Measurements from ENCODE around the gene AFAP1L2. TPM values are rescaled to one million over a fixed set of nuclear protein-coding genes. Genes with fewer than 3 reads are reported as not detected.

AFAP1L2 gene
- total and polyA plus RNA-seq, 4 experiments from 2014 or later = 0.50 to 4.3 (median 2.3) TPM

DNA sequence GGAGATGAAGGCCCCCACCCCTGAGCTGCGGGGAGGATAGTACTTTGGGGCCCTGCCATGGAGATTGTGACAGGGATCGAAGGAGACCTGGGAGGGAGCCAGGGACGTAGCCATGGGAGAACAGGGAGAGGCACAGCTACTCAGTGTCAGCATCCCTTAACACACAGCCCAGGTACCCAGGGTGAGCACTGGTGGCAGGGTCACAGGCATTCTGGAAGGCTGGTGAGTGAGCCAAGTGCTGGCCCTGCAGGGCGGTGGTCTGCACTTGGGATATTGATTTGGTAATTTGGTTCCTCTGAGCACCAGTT, 125.5 kb downstream of the AFAP1L2 start:
- Mint-ChIP-seq H3K4me1 (no peaks in the 10 kb centered on the region), H3K9me3 (peaks cover 0 to 3% (median 0%) of the 10 kb centered on the region in 8 donors)
- POLR2A ChIA-PET (ENCODE audit: partially characterized antibody) = no interaction called here

DNA sequence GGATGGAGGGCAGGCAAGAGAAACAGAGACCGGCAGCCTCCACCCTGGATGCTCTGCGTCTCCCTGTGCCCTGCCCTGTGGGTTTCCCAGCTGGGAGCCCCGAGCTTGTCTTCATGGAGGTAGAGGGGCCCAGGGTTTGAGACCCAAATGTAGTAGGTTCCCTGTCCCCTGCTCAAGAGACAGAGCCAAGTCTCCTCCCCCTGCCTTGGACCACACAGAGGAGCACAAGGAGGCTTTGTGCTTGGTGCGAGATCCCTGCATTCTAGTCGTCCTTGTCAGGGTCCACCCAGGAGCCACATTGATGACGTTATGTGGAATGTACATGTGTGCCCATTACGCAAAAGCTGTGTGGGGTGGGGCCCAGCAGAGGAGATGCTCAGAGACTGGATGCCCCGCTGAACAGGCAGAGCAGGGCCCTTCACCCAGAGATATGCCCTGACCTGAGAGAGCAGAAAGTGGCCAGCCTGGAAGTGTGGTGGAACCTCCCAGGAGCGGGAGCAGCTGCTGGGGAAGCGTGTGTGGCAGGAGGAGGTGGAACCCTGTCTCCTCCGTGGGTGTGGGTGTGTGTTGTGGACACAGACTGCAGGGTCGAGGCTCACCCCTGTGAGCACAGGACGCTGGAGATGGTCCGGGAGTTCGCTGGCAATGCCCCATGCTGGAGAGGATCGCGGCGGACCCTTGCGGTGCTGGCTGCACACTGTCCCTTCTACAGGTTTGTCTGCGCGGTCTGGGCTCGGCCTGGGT, 126.0 kb downstream of the AFAP1L2 start:
- H3K36me3 Mint-ChIP-seq = no peaks in the 10 kb centered on the region
- no peak overlapping the region for H3K4me3 Mint-ChIP-seq
- H3K4me1 ChIP-seq (ENCODE audit: insufficient read depth, low read length) = no peaks in the 10 kb centered on the region
- ChIA-PET CTCF (ENCODE audit: partially characterized antibody) (interaction anchor here (1.4 kb wide), 1 partner anchor 25 kb away, joined by 4 read pairs; no protein-coding TSS in a partner anchor), POLR2A (ENCODE audit: partially characterized antibody) (no interaction called here)
- DNase-seq = no peak
- intact Hi-C loops (cut with micrococcal nuclease) = no loop called here
- no peak overlapping the region for H3K4me3 ChIP-seq (ENCODE audit: low read length in 2 of 2)
- no peak overlapping the region for H3K27ac ChIP-seq (ENCODE audit: low read depth, low read length)
- no peaks in the 10 kb centered on the region for H3K27me3 ChIP-seq (ENCODE audit: insufficient read depth, low read length)
- no peaks in the 10 kb centered on the region for H3K9me3 ChIP-seq (ENCODE audit: control insufficient read depth in 1 of 2, low read length in 2 of 2)
- peaks cover 3 to 10% of the 10 kb centered on the region in 2 donors for H3K27me3 Mint-ChIP-seq
- peaks cover 0 to 3% (median 0%) of the 10 kb centered on the region in 8 donors for H3K9me3 Mint-ChIP-seq
- H3K36me3 ChIP-seq (ENCODE audit: insufficient read depth, low read length) = no peaks in the 10 kb centered on the region
- no peaks in the 10 kb centered on the region for H3K4me1 Mint-ChIP-seq
- H3K27ac Mint-ChIP-seq = no peak overlapping the region

More for the DNA sequence above, 125.5 kb downstream of the AFAP1L2 start:
- intact Hi-C loops (cut with micrococcal nuclease) = no loop called here
- Histone ChIP-seq H3K27me3 (ENCODE audit: insufficient read depth, low read length) (no peaks in the 10 kb centered on the region), H3K27ac (ENCODE audit: low read depth, low read length) (no peak overlapping the region), H3K9me3 (ENCODE audit: control insufficient read depth in 1 of 2, low read length in 2 of 2) (no peaks in the 10 kb centered on the region), H3K4me3 (ENCODE audit: low read length in 2 of 2) (no peak overlapping the region), H3K36me3 (ENCODE audit: insufficient read depth, low read length) (no peaks in the 10 kb centered on the region), H3K4me1 (ENCODE audit: insufficient read depth, low read length) (no peaks in the 10 kb centered on the region)
- H3K36me3 Mint-ChIP-seq = no peaks in the 10 kb centered on the region
- DNase-seq = no peak
- H3K4me3 Mint-ChIP-seq = no peak overlapping the region
- peaks cover 3 to 10% of the 10 kb centered on the region in 2 donors for H3K27me3 Mint-ChIP-seq
- H3K27ac Mint-ChIP-seq = no peak overlapping the region
- CTCF ChIA-PET (ENCODE audit: partially characterized antibody) = no interaction called here

- no peaks in the 10 kb centered on the region for H3K4me1 ChIP-seq (ENCODE audit: insufficient read depth, low read length)
- no peaks in the 10 kb centered on the region for H3K4me1 Mint-ChIP-seq
- no peak overlapping the region for H3K27ac ChIP-seq (ENCODE audit: low read depth, low read length)
- H3K27me3 ChIP-seq (ENCODE audit: insufficient read depth, low read length) = no peaks in the 10 kb centered on the region
- H3K36me3 ChIP-seq (ENCODE audit: insufficient read depth, low read length) = no peaks in the 10 kb centered on the region
- no peak overlapping the region for H3K4me3 ChIP-seq (ENCODE audit: low read length in 2 of 2)
- H3K27ac Mint-ChIP-seq = no peak overlapping the region
- CTCF ChIA-PET (ENCODE audit: partially characterized antibody) = no interaction called here
- peaks cover 8 to 10% of the 10 kb centered on the region in 2 donors for H3K27me3 Mint-ChIP-seq
- H3K9me3 Mint-ChIP-seq = peaks cover 0 to 3% (median 0%) of the 10 kb centered on the region in 8 donors
- H3K36me3 Mint-ChIP-seq = no peaks in the 10 kb centered on the region
- DNase-seq = no peak
- intact Hi-C loops (cut with micrococcal nuclease) = no loop called here
- POLR2A ChIA-PET (ENCODE audit: partially characterized antibody) = no interaction called here
- H3K4me3 Mint-ChIP-seq = no peak overlapping the region
- no peaks in the 10 kb centered on the region for H3K9me3 ChIP-seq (ENCODE audit: control insufficient read depth in 1 of 2, low read length in 2 of 2)
Observed at GRCh38 chr10:114276671-114277070, 127.6 kb downstream of the AFAP1L2 start.

GRCh38 chr10:114276066-114276465, 128.2 kb downstream of the AFAP1L2 start:
- ChIA-PET POLR2A (ENCODE audit: partially characterized antibody) (no interaction called here), CTCF (ENCODE audit: partially characterized antibody) (no interaction called here)
- Mint-ChIP-seq H3K27me3 (peaks cover 10% of the 10 kb centered on the region in 2 donors), H3K4me1 (no peaks in the 10 kb centered on the region), H3K36me3 (no peaks in the 10 kb centered on the region), H3K27ac (no peak overlapping the region), H3K9me3 (peaks cover 0 to 3% (median 0%) of the 10 kb centered on the region in 8 donors), H3K4me3 (no peak overlapping the region)
- Histone ChIP-seq H3K36me3 (ENCODE audit: insufficient read depth, low read length) (no peaks in the 10 kb centered on the region), H3K4me1 (ENCODE audit: insufficient read depth, low read length) (no peaks in the 10 kb centered on the region), H3K27me3 (ENCODE audit: insufficient read depth, low read length) (no peaks in the 10 kb centered on the region), H3K4me3 (ENCODE audit: low read length in 2 of 2) (no peak overlapping the region), H3K27ac (ENCODE audit: low read depth, low read length) (no peak overlapping the region), H3K9me3 (ENCODE audit: control insufficient read depth in 1 of 2, low read length in 2 of 2) (no peaks in the 10 kb centered on the region)
- no peak for DNase-seq
- intact Hi-C loops (cut with micrococcal nuclease) = no loop called here

- H3K9me3 ChIP-seq (ENCODE audit: control insufficient read depth in 1 of 2, low read length in 2 of 2) = no peaks in the 10 kb centered on the region
- no peak overlapping the region for H3K27ac ChIP-seq (ENCODE audit: low read depth, low read length)
- DNase-seq = no peak
- POLR2A ChIA-PET (ENCODE audit: partially characterized antibody) = no interaction called here
- no peaks in the 10 kb centered on the region for H3K27me3 ChIP-seq (ENCODE audit: insufficient read depth, low read length)
- no peaks in the 10 kb centered on the region for H3K4me1 ChIP-seq (ENCODE audit: insufficient read depth, low read length)
- Mint-ChIP-seq H3K4me3 (no peak overlapping the region), H3K27ac (no peak overlapping the region), H3K27me3 (peaks cover 10% of the 10 kb centered on the region in 2 donors), H3K4me1 (no peaks in the 10 kb centered on the region), H3K9me3 (peaks cover 0 to 3% (median 0%) of the 10 kb centered on the region in 8 donors), H3K36me3 (no peaks in the 10 kb centered on the region)
- CTCF ChIA-PET (ENCODE audit: partially characterized antibody) = no interaction called here
- intact Hi-C loops (cut with micrococcal nuclease) = no loop called here
- H3K4me3 ChIP-seq (ENCODE audit: low read length in 2 of 2) = no peak overlapping the region
- no peaks in the 10 kb centered on the region for H3K36me3 ChIP-seq (ENCODE audit: insufficient read depth, low read length)
Observed at GRCh38 chr10:114274616-114275453, 129.5 kb downstream of the AFAP1L2 start.

DNA sequence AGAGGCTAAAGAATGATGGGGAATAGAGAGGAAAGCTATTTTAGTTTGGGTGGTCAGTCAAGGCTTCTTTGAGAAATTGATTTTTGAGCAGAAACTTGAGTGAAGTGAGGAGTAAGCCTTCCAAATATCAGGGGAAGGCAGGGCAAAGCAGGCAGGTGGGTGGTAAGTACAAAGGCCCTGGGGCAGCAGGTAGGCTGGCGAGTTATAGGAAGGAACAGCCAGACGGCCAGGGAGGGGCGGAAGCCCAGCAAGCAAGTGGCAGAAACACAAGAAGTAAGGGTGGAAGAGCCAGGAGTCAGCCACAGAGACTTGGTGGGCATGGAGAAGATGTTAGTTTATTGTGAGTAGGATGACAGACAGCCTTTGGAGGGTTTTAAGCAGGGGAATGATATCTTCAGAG, 130.4 kb downstream of the AFAP1L2 start:
- H3K36me3 Mint-ChIP-seq = no peaks in the 10 kb centered on the region
- H3K9me3 ChIP-seq (ENCODE audit: control insufficient read depth in 1 of 2, low read length in 2 of 2) = no peaks in the 10 kb centered on the region
- H3K27me3 Mint-ChIP-seq = peaks cover 12 to 13% of the 10 kb centered on the region in 2 donors
- CTCF ChIA-PET (ENCODE audit: partially characterized antibody) = no interaction called here
- no peak for DNase-seq
- H3K36me3 ChIP-seq (ENCODE audit: insufficient read depth, low read length) = no peaks in the 10 kb centered on the region
- POLR2A ChIA-PET (ENCODE audit: partially characterized antibody) = no interaction called here
- H3K27me3 ChIP-seq (ENCODE audit: insufficient read depth, low read length) = no peaks in the 10 kb centered on the region
- H3K27ac ChIP-seq (ENCODE audit: low read depth, low read length) = no peak overlapping the region
- peaks cover 0 to 3% (median 0%) of the 10 kb centered on the region in 8 donors for H3K9me3 Mint-ChIP-seq
- no peak overlapping the region for H3K27ac Mint-ChIP-seq
- no peaks in the 10 kb centered on the region for H3K4me1 Mint-ChIP-seq
- no peaks in the 10 kb centered on the region for H3K4me1 ChIP-seq (ENCODE audit: insufficient read depth, low read length)
- H3K4me3 ChIP-seq (ENCODE audit: low read length in 2 of 2) = no peak overlapping the region
- intact Hi-C loops (cut with micrococcal nuclease) = no loop called here
- no peak overlapping the region for H3K4me3 Mint-ChIP-seq

DNA sequence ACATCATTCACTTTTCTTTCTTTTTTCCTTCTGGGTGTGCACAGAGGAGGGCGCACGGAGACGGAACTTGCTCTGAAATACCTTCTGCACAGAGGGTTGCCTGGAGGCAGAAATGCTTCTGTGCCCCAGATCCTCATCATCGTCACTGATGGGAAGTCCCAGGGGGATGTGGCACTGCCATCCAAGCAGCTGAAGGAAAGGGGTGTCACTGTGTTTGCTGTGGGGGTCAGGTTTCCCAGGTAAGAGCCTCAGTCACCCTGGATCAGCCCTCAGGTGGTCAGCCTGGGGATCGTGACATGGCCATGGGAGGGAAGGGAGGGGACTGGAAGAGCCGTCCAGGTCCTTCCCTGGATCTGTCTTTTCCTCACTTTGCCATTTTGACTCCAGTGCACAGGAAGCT, 131.6 kb downstream of the AFAP1L2 start:
- no peaks in the 10 kb centered on the region for H3K9me3 ChIP-seq (ENCODE audit: control insufficient read depth in 1 of 2, low read length in 2 of 2)
- Mint-ChIP-seq H3K27me3 (peaks cover 8 to 11% of the 10 kb centered on the region in 2 donors), H3K27ac (no peak overlapping the region), H3K4me1 (no peaks in the 10 kb centered on the region), H3K9me3 (peaks cover 0 to 3% (median 0%) of the 10 kb centered on the region in 8 donors), H3K4me3 (no peak overlapping the region), H3K36me3 (no peaks in the 10 kb centered on the region)
- ChIA-PET POLR2A (ENCODE audit: partially characterized antibody) (no interaction called here), CTCF (ENCODE audit: partially characterized antibody) (interaction anchor here (1.1 kb wide), 1 partner anchor 203 kb away, joined by 3 read pairs; no protein-coding TSS in a partner anchor)
- intact Hi-C loops (cut with micrococcal nuclease) = no loop called here
- H3K27ac ChIP-seq (ENCODE audit: low read depth, low read length) = no peak overlapping the region
- no peak overlapping the region for H3K4me3 ChIP-seq (ENCODE audit: low read length in 2 of 2)
- no peak for DNase-seq
- no peaks in the 10 kb centered on the region for H3K36me3 ChIP-seq (ENCODE audit: insufficient read depth, low read length)
- no peaks in the 10 kb centered on the region for H3K27me3 ChIP-seq (ENCODE audit: insufficient read depth, low read length)
- H3K4me1 ChIP-seq (ENCODE audit: insufficient read depth, low read length) = no peaks in the 10 kb centered on the region
